Ishikawa (cell line): Measurements from ENCODE around the gene VN1R5.

ENCODE experiments used
- CEBPB ChIP-seq: IDR thresholded peaks from 2 replicates; pipeline ENCODE4 v1.6.1; 2012
- EGR1 ChIP-seq: IDR thresholded peaks from 2 replicates; pipeline ENCODE4 v1.6.1; 2012
- YY1 ChIP-seq: IDR thresholded peaks from 2 replicates; pipeline ENCODE4 v1.6.1; 2012; ENCODE audit warnings: low read depth

DNA sequence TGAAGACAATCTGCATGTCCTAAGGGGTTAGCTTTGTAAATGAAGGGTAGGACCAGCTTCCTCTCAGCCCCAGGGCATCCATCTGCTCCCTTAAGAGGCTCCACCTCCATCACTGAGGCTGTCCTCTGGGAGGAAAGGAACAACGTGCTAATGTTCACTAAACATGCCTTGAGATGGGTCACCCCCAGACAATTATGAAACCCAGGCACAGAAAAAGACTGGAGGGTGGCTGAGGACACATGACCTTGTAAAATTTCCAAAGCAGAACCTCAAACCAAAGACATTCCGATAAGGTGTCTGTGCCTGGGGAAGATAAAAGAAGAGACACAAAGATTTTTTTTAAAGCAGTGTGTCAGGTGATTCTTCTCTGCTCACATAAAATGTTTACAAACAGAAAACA, 46.5 kb upstream of the VN1R5 start:
- TF ChIP-seq EGR1, result no peak
- TF ChIP-seq CEBPB, result no peak
- no peak for TF ChIP-seq YY1
